ENCODE results near the gene MAPK11.

Gene MAPK11

GRCh38 chr22:50307890-50308596, 37.9 kb upstream of the MAPK11 start:
- no peaks in the 10 kb centered on the region for H3K27me3 ChIP-seq (ENCODE audit: control insufficient read depth, insufficient read depth, low read length, poor library complexity, severe bottlenecking)
- peaks cover 41% of the 10 kb centered on the region for H3K4me1 ChIP-seq (ENCODE audit: control insufficient read depth, insufficient read depth, low read length)
- peak overlapping the region; percentile 77 for H3K27ac ChIP-seq (ENCODE audit: insufficient read depth, low read depth, low read length, poor library complexity, severe bottlenecking)
- WGBS, 2 experiments: 84 to 85% methylated on average over 19 of the region's 19 CpGs
- H3K36me3 ChIP-seq (ENCODE audit: control insufficient read depth, insufficient read depth, low read length): no peaks in the 10 kb centered on the region
- no peaks in the 10 kb centered on the region for H3K9me3 ChIP-seq (ENCODE audit: control insufficient read depth, low read length)
- H3K4me3 ChIP-seq (ENCODE audit: insufficient read depth, low read depth, low read length): no peak overlapping the region

GRCh38 chr22:50306753-50307749, 36.9 kb upstream of the MAPK11 start, which contains the start of gene PLXNB2:
TSS of gene PLXNB2 (minus strand) at chr22:50307646. CDS start at chr22:50290584, 17,062 bp downstream.
- 1% methylated on average over 102 to 104 of the region's 105 CpGs for WGBS, 2 experiments
- peaks cover 41% of the 10 kb centered on the region for H3K4me1 ChIP-seq (ENCODE audit: control insufficient read depth, insufficient read depth, low read length)

GRCh38 chr22:50305923-50306566, 35.9 kb upstream of the MAPK11 start:
- H3K27me3 ChIP-seq (ENCODE audit: control insufficient read depth, insufficient read depth, low read length, poor library complexity, severe bottlenecking): no peaks in the 10 kb centered on the region
- H3K4me1 ChIP-seq (ENCODE audit: control insufficient read depth, insufficient read depth, low read length): peaks cover 41% of the 10 kb centered on the region
- no peaks in the 10 kb centered on the region for H3K9me3 ChIP-seq (ENCODE audit: control insufficient read depth, low read length)
- no peak overlapping the region for H3K27ac ChIP-seq (ENCODE audit: insufficient read depth, low read depth, low read length, poor library complexity, severe bottlenecking)
- peak overlapping the region; percentile 91 for H3K4me3 ChIP-seq (ENCODE audit: insufficient read depth, low read depth, low read length)
- no peaks in the 10 kb centered on the region for H3K36me3 ChIP-seq (ENCODE audit: control insufficient read depth, insufficient read depth, low read length)
- WGBS, 2 experiments: 22% methylated on average over 21 of the region's 21 CpGs

More at GRCh38 chr22:50306753-50307749, 36.9 kb upstream of the MAPK11 start, which contains the start of gene PLXNB2:
- Histone ChIP-seq H3K36me3 (ENCODE audit: control insufficient read depth, insufficient read depth, low read length) (no peaks in the 10 kb centered on the region), H3K4me3 (ENCODE audit: insufficient read depth, low read depth, low read length) (peak within 1 kb of the TSS; percentile 91), H3K27ac (ENCODE audit: insufficient read depth, low read depth, low read length, poor library complexity, severe bottlenecking) (peak within 1 kb of the TSS; percentile 77), H3K9me3 (ENCODE audit: control insufficient read depth, low read length) (no peaks in the 10 kb centered on the region), H3K27me3 (ENCODE audit: control insufficient read depth, insufficient read depth, low read length, poor library complexity, severe bottlenecking) (no peaks in the 10 kb centered on the region)

- WGBS, 2 experiments: 84 to 86% methylated on average over 14 of the region's 14 CpGs
- Histone ChIP-seq H3K27me3 (ENCODE audit: control insufficient read depth, insufficient read depth, low read length, poor library complexity, severe bottlenecking) (no peaks in the 10 kb centered on the region), H3K27ac (ENCODE audit: insufficient read depth, low read depth, low read length, poor library complexity, severe bottlenecking) (no peak overlapping the region), H3K9me3 (ENCODE audit: control insufficient read depth, low read length) (no peaks in the 10 kb centered on the region), H3K4me3 (ENCODE audit: insufficient read depth, low read depth, low read length) (peak overlapping the region; percentile 91), H3K4me1 (ENCODE audit: control insufficient read depth, insufficient read depth, low read length) (peaks cover 46% of the 10 kb centered on the region), H3K36me3 (ENCODE audit: control insufficient read depth, insufficient read depth, low read length) (no peaks in the 10 kb centered on the region)
Observed at GRCh38 chr22:50305393-50305922, 35.3 kb upstream of the MAPK11 start.

- Histone ChIP-seq H3K4me1 (ENCODE audit: control insufficient read depth, insufficient read depth, low read length) (peaks cover 48% of the 10 kb centered on the region), H3K27ac (ENCODE audit: insufficient read depth, low read depth, low read length, poor library complexity, severe bottlenecking) (no peak overlapping the region), H3K27me3 (ENCODE audit: control insufficient read depth, insufficient read depth, low read length, poor library complexity, severe bottlenecking) (peaks cover 5% of the 10 kb centered on the region), H3K9me3 (ENCODE audit: control insufficient read depth, low read length) (no peaks in the 10 kb centered on the region), H3K4me3 (ENCODE audit: insufficient read depth, low read depth, low read length) (no peak overlapping the region), H3K36me3 (ENCODE audit: control insufficient read depth, insufficient read depth, low read length) (no peaks in the 10 kb centered on the region)
- 85 to 91% methylated on average over 21 to 22 of the region's 22 CpGs for WGBS, 2 experiments
Observed at GRCh38 chr22:50304528-50305392, 34.6 kb upstream of the MAPK11 start.

- H3K9me3 ChIP-seq (ENCODE audit: control insufficient read depth, low read length): no peaks in the 10 kb centered on the region
- peaks cover 44% of the 10 kb centered on the region for H3K4me1 ChIP-seq (ENCODE audit: control insufficient read depth, insufficient read depth, low read length)
- H3K4me3 ChIP-seq (ENCODE audit: insufficient read depth, low read depth, low read length): no peak overlapping the region
- H3K36me3 ChIP-seq (ENCODE audit: control insufficient read depth, insufficient read depth, low read length): no peaks in the 10 kb centered on the region
- H3K27me3 ChIP-seq (ENCODE audit: control insufficient read depth, insufficient read depth, low read length, poor library complexity, severe bottlenecking): peaks cover 10% of the 10 kb centered on the region
- 74% methylated on average over 11 of the region's 11 CpGs for WGBS, 2 experiments
- H3K27ac ChIP-seq (ENCODE audit: insufficient read depth, low read depth, low read length, poor library complexity, severe bottlenecking): no peak overlapping the region
Observed at GRCh38 chr22:50303848-50304527, 33.8 kb upstream of the MAPK11 start.

GRCh38 chr22:50303515-50303847, 33.3 kb upstream of the MAPK11 start:
- WGBS, 2 experiments: 88 to 91% methylated on average over 7 of the region's 7 CpGs
- Histone ChIP-seq H3K36me3 (ENCODE audit: control insufficient read depth, insufficient read depth, low read length) (no peaks in the 10 kb centered on the region), H3K27ac (ENCODE audit: insufficient read depth, low read depth, low read length, poor library complexity, severe bottlenecking) (no peak overlapping the region), H3K4me1 (ENCODE audit: control insufficient read depth, insufficient read depth, low read length) (peaks cover 42% of the 10 kb centered on the region), H3K27me3 (ENCODE audit: control insufficient read depth, insufficient read depth, low read length, poor library complexity, severe bottlenecking) (peaks cover 10% of the 10 kb centered on the region), H3K4me3 (ENCODE audit: insufficient read depth, low read depth, low read length) (no peak overlapping the region), H3K9me3 (ENCODE audit: control insufficient read depth, low read length) (no peaks in the 10 kb centered on the region)

- H3K4me1 ChIP-seq (ENCODE audit: control insufficient read depth, insufficient read depth, low read length): peaks cover 37% of the 10 kb centered on the region
- peaks cover 10% of the 10 kb centered on the region for H3K27me3 ChIP-seq (ENCODE audit: control insufficient read depth, insufficient read depth, low read length, poor library complexity, severe bottlenecking)
- H3K27ac ChIP-seq (ENCODE audit: insufficient read depth, low read depth, low read length, poor library complexity, severe bottlenecking): no peak overlapping the region
- no peaks in the 10 kb centered on the region for H3K36me3 ChIP-seq (ENCODE audit: control insufficient read depth, insufficient read depth, low read length)
- WGBS, 2 experiments: 75 to 83% methylated on average over 5 of the region's 5 CpGs
- H3K4me3 ChIP-seq (ENCODE audit: insufficient read depth, low read depth, low read length): no peak overlapping the region
- H3K9me3 ChIP-seq (ENCODE audit: control insufficient read depth, low read length): no peaks in the 10 kb centered on the region
Observed at GRCh38 chr22:50302564-50302963, 32.4 kb upstream of the MAPK11 start.

- H3K9me3 ChIP-seq (ENCODE audit: control insufficient read depth, low read length): no peaks in the 10 kb centered on the region
- H3K4me1 ChIP-seq (ENCODE audit: control insufficient read depth, insufficient read depth, low read length): peaks cover 42% of the 10 kb centered on the region
- H3K36me3 ChIP-seq (ENCODE audit: control insufficient read depth, insufficient read depth, low read length): no peaks in the 10 kb centered on the region
- H3K27ac ChIP-seq (ENCODE audit: insufficient read depth, low read depth, low read length, poor library complexity, severe bottlenecking): no peak overlapping the region
- peaks cover 10% of the 10 kb centered on the region for H3K27me3 ChIP-seq (ENCODE audit: control insufficient read depth, insufficient read depth, low read length, poor library complexity, severe bottlenecking)
- 84% methylated on average over 9 of the region's 9 CpGs for WGBS, 2 experiments
- H3K4me3 ChIP-seq (ENCODE audit: insufficient read depth, low read depth, low read length): no peak overlapping the region
Observed at GRCh38 chr22:50302041-50302541, 31.9 kb upstream of the MAPK11 start.
